Osteocyte (in vitro differentiated cells): Measurements from ENCODE around the gene PITPNC1. TPM values are rescaled to one million over a fixed set of nuclear protein-coding genes. Genes with fewer than 3 reads are reported as not detected.
A peak's percentile ranks its signal among the peaks of the same experiment; 100 is the strongest.

Experiments used
- DNase-seq: peaks from one replicate; pipeline ENCODE4 v3.0.0; 2021; ENCODE audit warnings: mixed read lengths; ENCODE audit not compliant: unreplicated experiment; ENCODE audit errors: extremely low spot score
- H3K27ac Mint-ChIP-seq: one replicate; pipeline ENCODE4 v1.8.0; 2021; ENCODE audit warnings: mild to moderate bottlenecking, mixed read lengths; ENCODE audit not compliant: unreplicated experiment
- H3K27me3 Mint-ChIP-seq: one replicate; pipeline ENCODE4 v1.8.0; 2021; ENCODE audit warnings: mixed read lengths; ENCODE audit not compliant: unreplicated experiment
- H3K36me3 Mint-ChIP-seq: one replicate; pipeline ENCODE4 v1.8.0; 2021; ENCODE audit warnings: mixed read lengths; ENCODE audit not compliant: unreplicated experiment
- H3K4me1 Mint-ChIP-seq: one replicate; pipeline ENCODE4 v1.8.0; 2021; ENCODE audit warnings: mixed read lengths; ENCODE audit not compliant: unreplicated experiment
- H3K4me3 Mint-ChIP-seq: one replicate; pipeline ENCODE4 v1.8.0; 2021; ENCODE audit warnings: mild to moderate bottlenecking, moderate library complexity, mixed read lengths; ENCODE audit not compliant: unreplicated experiment
- H3K9me3 Mint-ChIP-seq: one replicate; pipeline ENCODE4 v1.8.0; 2021; ENCODE audit warnings: mixed read lengths; ENCODE audit not compliant: unreplicated experiment
- total RNA-seq: library from RNA; stranded (reverse); gene quantifications from 2 replicates; pipeline ENCODE4 v1.2.1, GENCODE V29; 2021
- TF ChIP-seq, protein P1 (sequence below): fragments of 200-600 bp; sonication (generic); IDR thresholded peaks from 2 replicates; pipeline ENCODE4 v1.5.0; 2021; ENCODE audit warnings: antibody characterized with exemption, mild to moderate bottlenecking, moderate library complexity

Gene PITPNC1
- total RNA-seq, 1 donor from 2014 or later, result 18.0 TPM

DNA sequence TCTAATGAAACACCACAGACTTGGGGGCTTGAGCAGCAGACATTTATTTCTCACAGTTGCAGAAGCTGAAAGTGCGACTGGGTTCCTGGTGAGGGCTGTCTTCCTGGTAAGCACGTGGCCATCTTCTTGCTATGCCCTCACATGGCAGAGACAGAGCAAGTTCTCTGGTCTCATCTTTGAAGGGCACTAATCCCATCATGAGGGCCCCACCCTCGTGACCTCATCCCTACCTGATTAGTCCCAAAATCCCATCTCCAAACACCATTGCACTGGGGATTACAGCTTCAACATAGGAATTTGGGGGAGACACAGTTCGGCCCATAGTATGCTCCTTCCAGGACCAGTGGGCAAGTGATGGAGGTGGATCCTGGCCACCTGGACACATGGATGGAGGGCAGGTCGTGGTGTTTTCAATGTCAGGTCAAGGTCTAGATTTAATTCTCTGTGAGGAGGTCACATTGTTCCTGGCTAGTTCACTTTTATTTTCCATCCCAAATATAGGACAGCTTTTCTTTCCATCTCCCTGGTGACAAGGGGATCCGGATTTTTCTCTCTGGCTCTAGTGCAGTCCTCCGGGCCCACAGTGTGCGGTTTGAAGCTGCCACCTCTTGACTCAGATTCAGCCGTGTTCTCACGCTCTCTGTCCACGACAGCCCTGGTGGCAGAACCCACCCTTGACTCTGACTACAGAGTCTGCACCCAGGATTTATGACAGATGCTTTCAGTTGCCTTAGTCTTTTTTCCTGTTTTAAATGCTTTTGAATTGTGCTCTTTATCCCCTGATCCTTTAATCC is 180.2 kb downstream of the PITPNC1 start:
- H3K27ac Mint-ChIP-seq, result no peak overlapping the region

DNA sequence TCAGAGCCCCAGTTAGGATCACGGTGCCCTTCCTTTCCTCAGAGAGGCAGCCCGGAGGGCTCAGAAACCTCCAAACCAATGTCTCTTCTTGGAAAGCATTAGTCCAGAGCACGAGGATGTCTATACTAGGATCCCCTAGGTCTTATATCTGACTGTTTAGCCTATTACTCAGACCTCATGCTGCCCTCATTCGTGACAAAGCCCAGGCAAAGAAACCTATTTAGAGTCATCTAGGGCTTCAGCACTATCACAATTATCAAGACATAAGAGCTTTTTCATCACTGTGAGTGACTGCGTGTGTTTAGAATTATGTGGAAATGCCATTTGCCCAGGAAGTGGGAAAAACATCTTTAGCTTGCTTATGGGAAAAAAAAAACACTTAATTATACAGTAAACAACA is 180.8 kb downstream of the PITPNC1 start:
- Mint-ChIP-seq H3K27me3 (no peaks in the 10 kb centered on the region), H3K4me1 (peaks cover 10% of the 10 kb centered on the region), H3K36me3 (peaks cover 5% of the 10 kb centered on the region), H3K4me3 (no peak overlapping the region), H3K9me3 (no peaks in the 10 kb centered on the region), H3K27ac (no peak overlapping the region)
- DNase-seq, result no peak
- TF ChIP-seq, protein P1, sequence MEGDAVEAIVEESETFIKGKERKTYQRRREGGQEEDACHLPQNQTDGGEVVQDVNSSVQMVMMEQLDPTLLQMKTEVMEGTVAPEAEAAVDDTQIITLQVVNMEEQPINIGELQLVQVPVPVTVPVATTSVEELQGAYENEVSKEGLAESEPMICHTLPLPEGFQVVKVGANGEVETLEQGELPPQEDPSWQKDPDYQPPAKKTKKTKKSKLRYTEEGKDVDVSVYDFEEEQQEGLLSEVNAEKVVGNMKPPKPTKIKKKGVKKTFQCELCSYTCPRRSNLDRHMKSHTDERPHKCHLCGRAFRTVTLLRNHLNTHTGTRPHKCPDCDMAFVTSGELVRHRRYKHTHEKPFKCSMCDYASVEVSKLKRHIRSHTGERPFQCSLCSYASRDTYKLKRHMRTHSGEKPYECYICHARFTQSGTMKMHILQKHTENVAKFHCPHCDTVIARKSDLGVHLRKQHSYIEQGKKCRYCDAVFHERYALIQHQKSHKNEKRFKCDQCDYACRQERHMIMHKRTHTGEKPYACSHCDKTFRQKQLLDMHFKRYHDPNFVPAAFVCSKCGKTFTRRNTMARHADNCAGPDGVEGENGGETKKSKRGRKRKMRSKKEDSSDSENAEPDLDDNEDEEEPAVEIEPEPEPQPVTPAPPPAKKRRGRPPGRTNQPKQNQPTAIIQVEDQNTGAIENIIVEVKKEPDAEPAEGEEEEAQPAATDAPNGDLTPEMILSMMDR, result no peak

More for the DNA sequence above, 180.2 kb downstream of the PITPNC1 start:
- H3K4me1 Mint-ChIP-seq, result peaks cover 10% of the 10 kb centered on the region
- TF ChIP-seq, protein P1, result no peak
- H3K36me3 Mint-ChIP-seq, result peaks cover 4% of the 10 kb centered on the region
- DNase-seq, result no peak
- no peaks in the 10 kb centered on the region for H3K27me3 Mint-ChIP-seq
- no peak overlapping the region for H3K4me3 Mint-ChIP-seq
- no peaks in the 10 kb centered on the region for H3K9me3 Mint-ChIP-seq

DNA sequence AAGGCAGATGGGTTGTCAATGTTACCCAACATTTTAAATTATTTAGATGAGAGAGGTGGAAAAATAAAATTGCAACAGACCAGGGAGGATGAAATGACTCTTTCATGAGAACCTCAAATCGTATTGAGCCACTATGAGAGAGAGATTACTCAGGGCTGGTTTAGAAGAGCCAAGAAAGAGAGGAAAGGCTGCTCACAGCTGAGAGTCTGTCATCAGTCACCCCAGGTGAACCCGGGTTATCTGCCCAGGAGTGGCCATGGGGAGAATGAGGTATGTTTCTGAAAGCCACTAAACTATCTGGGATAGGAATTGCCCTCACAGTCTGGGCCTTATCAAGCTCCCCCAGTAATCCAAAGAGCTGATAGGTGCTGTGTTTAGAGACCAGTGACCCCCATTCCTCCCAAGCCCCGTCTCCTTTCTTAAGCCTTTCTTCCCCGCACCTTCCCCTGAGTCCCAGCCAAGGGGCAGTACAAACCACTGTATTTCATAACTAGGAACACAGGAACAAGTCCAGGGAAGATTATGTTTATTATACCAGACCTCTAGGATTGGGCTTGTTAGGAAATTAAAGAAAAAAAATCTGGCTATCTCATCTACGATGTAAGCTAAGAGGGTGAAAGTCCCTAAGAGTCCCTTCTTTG is 181.8 kb downstream of the PITPNC1 start:
- TF ChIP-seq, protein P1, result no peak
- H3K27me3 Mint-ChIP-seq, result no peaks in the 10 kb centered on the region
- peaks cover 5% of the 10 kb centered on the region for H3K36me3 Mint-ChIP-seq
- H3K4me3 Mint-ChIP-seq, result no peak overlapping the region
- DNase-seq, result no peak
- H3K4me1 Mint-ChIP-seq, result peaks cover 10% of the 10 kb centered on the region
- H3K27ac Mint-ChIP-seq, result no peak overlapping the region
- no peaks in the 10 kb centered on the region for H3K9me3 Mint-ChIP-seq

DNA sequence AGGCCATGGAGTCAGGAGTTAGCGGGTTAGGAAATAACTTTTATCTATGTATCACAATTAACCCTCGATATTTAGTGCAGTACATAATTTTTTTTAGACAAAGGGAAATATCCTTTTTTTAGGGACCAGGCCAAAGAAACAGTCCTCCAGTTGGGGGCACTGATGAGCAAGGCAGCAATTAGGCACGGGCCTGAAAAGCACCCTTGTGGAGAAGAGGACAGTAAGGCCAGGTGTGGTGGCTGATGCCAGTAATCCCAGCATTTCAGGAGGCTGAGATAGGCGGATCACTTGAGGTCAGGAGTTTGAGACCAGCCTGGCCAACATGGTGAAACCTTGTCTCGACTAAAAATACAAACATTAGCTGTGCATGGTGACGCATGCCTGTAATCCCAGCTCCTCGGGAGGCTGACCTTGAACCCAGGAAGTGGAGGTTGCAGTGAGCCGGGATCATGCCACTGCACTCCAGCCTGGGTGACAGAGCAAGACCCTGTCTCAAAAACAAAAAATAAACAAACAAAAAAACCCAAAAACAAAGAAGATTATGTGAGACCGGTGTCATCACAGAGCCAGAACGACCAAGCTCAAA is 182.4 kb downstream of the PITPNC1 start:
- Mint-ChIP-seq H3K4me1 (peaks cover 10% of the 10 kb centered on the region), H3K9me3 (no peaks in the 10 kb centered on the region), H3K27ac (no peak overlapping the region), H3K27me3 (no peaks in the 10 kb centered on the region), H3K4me3 (no peak overlapping the region), H3K36me3 (peaks cover 5% of the 10 kb centered on the region)
- TF ChIP-seq, protein P1, result no peak
- peak; percentile 48 for DNase-seq

DNA sequence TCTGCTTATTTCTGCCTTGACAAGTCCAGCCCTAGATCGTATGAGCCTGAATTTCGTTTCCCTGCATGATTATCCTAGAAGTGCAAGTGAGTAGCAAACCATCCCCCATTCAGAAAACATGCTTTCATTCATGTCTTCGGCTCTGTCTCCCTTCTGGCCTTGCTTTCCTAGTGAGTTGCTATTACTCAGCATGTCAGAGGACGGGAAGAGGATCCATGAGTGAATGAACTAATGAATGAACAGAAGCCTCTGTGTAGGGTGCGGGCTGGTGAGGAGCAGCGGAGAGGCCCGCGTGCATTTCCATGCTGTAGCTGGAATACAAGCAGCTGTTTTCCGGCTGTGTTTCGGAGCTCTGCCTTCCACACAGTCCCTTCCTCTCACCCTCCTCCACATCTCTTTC is 184.9 kb downstream of the PITPNC1 start:
- TF ChIP-seq, protein P1, result no peak
- no peaks in the 10 kb centered on the region for H3K27me3 Mint-ChIP-seq
- DNase-seq, result no peak
- H3K27ac Mint-ChIP-seq, result no peak overlapping the region
- peaks cover 5% of the 10 kb centered on the region for H3K36me3 Mint-ChIP-seq
- no peak overlapping the region for H3K4me3 Mint-ChIP-seq
- H3K4me1 Mint-ChIP-seq, result peaks cover 10% of the 10 kb centered on the region
- H3K9me3 Mint-ChIP-seq, result no peaks in the 10 kb centered on the region
